GM20000 (cell line): ENCODE results near the gene CDH15.

ENCODE experiments used
- DNase-seq: peaks from one replicate; pipeline ENCODE4 v3.0.0; 2012; ENCODE audit warnings: low spot score
- TF ChIP-seq, protein P1 (sequence below): IDR thresholded peaks from 2 replicates; pipeline ENCODE4 v1.5.1; 2012; ENCODE audit warnings: mild to moderate bottlenecking, control low read depth; ENCODE audit errors: extremely low read depth, missing control alignments

CDH15 gene

GRCh38 chr16:89200124-89200849 is 28.7 kb downstream of the CDH15 start, which contains the start of gene SLC22A31:
SLC22A31 (minus strand) TSS chr16:89200537; CDS start chr16:89200501, 36 bp downstream.
- TF ChIP-seq, protein P1, sequence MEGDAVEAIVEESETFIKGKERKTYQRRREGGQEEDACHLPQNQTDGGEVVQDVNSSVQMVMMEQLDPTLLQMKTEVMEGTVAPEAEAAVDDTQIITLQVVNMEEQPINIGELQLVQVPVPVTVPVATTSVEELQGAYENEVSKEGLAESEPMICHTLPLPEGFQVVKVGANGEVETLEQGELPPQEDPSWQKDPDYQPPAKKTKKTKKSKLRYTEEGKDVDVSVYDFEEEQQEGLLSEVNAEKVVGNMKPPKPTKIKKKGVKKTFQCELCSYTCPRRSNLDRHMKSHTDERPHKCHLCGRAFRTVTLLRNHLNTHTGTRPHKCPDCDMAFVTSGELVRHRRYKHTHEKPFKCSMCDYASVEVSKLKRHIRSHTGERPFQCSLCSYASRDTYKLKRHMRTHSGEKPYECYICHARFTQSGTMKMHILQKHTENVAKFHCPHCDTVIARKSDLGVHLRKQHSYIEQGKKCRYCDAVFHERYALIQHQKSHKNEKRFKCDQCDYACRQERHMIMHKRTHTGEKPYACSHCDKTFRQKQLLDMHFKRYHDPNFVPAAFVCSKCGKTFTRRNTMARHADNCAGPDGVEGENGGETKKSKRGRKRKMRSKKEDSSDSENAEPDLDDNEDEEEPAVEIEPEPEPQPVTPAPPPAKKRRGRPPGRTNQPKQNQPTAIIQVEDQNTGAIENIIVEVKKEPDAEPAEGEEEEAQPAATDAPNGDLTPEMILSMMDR: no peak
- DNase-seq: no peak

DNA sequence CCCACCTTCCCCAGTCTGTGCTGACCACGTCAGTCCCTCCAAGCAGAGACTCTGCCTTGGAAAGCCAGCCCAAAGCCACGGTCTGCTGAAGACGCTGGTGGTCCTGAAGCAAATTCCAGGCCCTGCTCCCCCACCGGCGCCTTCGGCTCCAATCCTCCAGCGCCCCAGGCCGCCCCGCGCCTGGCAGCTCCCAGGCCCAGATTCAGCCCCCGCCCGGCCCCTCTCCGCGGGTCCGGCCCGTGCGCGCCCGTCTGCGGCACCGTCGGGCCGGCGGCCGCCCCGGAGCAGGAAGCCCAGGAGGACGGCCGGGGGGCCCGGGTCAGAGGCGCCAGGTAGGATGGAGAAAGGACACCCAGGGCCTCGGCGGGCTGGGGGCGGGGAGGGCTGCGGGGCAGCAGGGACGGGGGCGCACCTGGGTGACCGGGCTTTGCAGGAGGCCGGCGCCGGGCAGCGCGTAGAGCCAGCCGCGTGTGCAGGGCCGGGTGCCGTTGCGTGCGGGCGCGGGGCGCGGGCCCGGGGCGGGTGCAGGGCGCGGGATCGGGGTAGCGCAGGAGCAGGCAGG is 29.4 kb downstream of the CDH15 start:
- DNase-seq: peak; percentile 38
- TF ChIP-seq, protein P1: no peak

DNA sequence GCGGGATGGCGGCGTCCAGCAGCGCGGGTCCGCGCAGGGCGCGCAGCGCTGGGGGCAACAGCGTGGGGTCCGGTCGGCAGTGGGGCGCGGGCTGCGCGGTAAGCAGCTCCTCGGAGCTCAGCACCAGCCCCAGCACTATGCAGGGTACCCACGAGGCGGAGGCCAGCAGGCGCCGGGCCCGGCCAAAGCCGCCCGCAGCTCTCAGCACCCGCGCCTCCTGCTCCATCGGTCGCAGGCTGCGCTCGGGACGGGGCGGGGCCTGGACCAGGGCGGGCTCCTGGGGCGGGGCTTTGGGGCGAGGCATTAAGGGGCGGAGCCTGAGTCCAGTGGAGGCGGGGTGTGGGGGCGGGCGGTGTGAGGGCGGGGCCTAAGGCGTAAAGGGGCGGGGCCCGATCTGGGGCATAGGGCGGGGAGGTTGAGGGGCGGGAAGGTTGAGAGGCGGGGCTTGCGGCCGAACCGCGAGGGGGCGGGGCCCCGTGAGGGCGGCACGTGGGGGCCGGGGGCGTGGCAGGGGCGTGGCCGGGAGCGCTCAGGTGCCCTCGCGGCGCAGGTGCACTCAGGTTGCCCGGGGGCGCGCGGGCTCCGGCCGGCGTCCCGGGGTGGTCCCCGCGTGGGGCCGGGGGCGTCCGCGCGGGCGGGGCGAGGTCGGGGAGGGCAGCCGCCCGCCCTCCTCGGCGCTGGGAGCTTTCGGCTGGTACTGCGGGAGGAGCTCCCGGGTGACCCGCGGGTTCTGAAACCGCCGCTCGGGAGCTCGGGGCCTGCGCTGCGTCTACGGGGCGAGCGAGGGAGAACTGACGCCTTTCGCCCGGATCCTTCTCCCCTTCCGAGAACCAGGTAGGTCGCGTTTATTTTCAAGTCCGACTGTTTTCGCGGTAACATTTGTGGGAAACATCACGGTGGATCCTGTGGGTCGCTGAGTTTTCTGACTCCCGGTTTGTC is 30.2 kb downstream of the CDH15 start:
- TF ChIP-seq, protein P1: no peak
- peak; percentile 87 for DNase-seq

GRCh38 chr16:89202422-89203215 is 31.1 kb downstream of the CDH15 start:
- no peak for DNase-seq

DNA sequence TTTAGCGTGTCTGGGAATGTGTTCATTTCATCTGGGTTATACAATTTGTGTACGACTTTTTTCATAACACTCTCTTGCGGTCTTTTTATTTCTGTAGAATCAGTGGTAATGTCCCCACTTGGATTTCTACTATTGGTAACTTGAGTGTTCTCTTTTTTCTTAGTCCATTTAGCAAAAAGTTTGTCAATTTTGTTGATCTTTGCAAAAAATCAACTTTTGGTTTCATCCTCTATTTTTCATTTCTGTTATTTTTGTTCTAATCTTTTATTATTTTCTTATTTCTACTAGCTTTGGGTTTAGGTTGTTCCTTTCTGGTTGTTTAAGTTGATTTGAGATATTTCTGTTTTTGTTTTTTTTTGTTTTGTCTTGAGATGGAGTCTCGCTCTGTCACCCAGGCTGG is 36.4 kb downstream of the CDH15 start:
- TF ChIP-seq, protein P1: no peak
- DNase-seq: no peak

More at GRCh38 chr16:89202422-89203215, 31.1 kb downstream of the CDH15 start:
- TF ChIP-seq, protein P1: no peak

- TF ChIP-seq, protein P1: no peak
These were observed 38.0 kb downstream of the CDH15 start for GRCh38 chr16:89209522-89210044.

More at GRCh38 chr16:89209522-89210044, 38.0 kb downstream of the CDH15 start:
- no peak for DNase-seq
